GM18861 (cell line): Measurements from ENCODE around the gene C16orf96.

Experiments used
- ATAC-seq: cut with Tn5 transposase; IDR thresholded peaks from one replicate; pipeline ENCODE4 v1.9.1; 2021; ENCODE audit not compliant: unreplicated experiment

The C16orf96 gene

DNA sequence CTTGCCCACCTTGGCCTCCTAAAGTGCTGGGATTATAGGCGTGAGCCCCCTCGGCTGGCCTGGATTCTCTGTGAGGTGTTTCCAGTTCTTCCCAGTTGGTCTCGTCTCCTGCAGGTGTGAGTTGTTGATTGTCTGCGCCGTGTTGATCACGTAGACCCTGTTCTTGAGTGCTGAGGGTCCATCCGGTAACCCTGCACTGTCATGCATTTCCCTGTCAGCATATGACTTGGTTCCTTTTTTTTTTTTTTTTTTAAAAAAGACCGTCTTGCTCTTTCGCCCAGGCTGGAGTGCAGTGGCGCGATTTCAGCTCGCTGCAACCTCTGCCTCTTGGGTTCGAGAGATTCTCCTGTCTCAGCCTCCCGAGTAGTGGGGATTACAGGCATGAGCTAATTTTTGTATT is 85.8 kb downstream of the C16orf96 start:
- ATAC-seq = no peak

DNA sequence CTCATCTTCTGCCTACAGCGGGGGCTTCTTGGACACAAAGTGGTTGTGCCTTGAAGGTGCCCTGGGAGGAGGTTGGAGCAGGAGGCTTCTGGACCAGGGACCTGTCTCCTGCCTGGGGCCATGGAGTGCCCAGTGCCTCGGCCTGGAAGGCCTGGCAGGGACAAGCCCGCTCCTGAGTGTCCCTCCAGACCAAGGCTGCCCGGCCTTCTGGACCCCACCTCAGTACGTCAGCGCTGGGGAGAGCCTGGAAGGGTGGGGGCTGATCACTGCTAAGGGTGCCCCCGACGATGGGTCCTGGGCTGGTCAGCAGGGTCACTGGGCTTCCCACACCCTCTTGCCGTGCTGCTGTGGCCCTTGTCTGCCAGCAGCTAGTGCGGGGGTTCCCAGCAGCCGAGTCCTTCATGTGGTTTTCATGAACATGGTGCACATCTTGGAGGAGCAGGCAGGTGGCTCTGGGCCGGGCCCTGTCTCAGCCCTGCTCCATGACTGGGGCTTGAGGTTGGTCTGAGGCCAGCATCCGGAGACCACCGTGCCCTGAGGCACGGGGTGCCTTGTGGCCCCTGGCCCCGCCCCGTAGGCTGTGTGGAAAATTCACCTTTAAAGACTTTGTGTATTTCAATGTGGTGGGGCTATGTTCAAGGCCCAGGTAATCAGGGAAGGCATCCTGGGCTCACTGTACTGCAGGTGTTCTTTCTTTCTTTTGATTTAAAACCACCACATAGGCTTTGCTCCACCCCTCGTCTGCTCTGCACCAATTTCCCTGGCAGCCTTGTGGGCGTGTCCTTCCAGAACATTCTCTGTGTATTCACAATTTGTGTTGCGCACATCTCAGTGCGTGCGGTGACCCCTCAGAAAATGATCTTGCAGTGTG is 90.9 kb downstream of the C16orf96 start:
- no peak for ATAC-seq

DNA sequence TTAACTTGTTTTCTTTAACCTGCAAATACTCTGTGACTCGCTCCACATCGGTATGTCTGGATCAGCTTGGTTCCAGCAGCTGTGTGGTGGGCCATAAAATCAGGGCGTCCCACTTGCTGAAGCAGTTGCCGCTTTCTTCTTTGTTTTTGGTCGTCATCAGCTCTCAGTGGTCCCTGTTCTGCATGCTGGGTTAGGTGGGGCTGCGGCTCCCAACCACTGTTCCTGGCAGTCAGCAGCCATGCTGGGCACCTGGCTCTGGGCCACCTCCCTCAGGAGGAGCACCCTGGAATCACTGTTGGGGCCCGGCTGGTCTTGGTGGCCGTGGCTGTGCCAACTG is 91.5 kb downstream of the C16orf96 start:
- ATAC-seq = no peak

DNA sequence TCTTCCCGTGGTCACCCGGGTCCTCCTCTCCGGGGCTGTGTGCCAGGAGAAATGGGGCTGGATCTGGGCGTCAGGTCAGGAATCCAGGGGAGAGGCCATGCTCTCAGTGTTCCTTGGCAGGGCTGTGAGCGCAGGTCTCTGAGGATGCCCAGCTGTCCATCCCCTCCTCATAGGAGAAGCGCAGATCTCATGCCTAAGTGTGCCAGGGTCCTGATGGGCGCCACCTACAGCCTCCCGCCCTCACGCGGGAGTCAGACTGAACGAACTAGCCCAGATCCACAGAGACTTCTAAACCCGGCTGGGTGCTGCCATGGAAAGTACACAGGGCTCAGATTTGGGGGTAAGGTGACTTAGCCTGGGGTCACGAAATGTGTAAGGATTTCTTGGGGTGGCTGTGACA is 92.8 kb downstream of the C16orf96 start:
- no peak for ATAC-seq

DNA sequence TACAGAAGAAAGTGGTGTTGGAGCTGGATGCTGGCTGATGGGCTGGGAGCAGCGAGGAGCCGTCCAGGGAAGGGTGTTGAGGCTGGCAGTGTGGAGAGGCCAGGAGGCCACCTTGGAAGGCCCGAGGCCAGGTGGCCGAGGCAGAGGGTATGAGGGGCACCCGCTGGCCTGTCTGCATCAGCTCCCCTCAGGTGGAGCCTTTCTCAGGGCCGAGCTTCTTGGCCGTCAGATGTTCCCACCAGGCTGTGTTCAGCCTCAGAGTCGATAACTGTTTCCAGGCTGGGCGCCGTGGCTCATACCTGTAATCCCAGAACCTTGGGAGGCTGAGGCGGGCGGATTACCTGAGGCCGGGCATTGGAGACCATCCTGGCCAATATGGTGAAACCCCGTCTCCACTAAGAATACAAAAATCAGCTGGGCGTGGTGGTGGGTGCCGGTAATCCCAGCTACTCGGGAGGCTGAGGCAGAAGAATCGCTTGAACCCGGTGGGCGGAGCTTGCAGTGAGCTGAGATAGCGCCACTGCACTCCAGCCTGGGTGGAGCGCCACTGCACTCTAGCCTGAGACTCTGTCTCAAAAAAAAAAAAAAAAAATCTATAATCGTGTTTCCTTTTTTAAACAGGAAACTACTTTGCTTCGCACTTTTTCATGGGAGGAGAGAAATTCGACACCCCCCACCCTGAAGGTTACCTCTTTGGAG is 93.8 kb downstream of the C16orf96 start:
- ATAC-seq = no peak
